HuH-7 (cell line): ENCODE measurements around the gene CC2D2B.

ENCODE experiments used
- DNase-seq: peaks from one replicate; pipeline ENCODE4 v3.0.0; 2011; ENCODE audit warnings: low spot score

CC2D2B gene

GRCh38 chr10:96075977-96076376 lies 168.2 kb downstream of the CC2D2B start:
- DNase-seq = no peak

GRCh38 chr10:96077156-96077555 lies 169.4 kb downstream of the CC2D2B start:
- DNase-seq = no peak

GRCh38 chr10:96082153-96082552 lies 174.4 kb downstream of the CC2D2B start:
- no peak for DNase-seq
